Measurements from ENCODE around the gene SELENOH.

DNA sequence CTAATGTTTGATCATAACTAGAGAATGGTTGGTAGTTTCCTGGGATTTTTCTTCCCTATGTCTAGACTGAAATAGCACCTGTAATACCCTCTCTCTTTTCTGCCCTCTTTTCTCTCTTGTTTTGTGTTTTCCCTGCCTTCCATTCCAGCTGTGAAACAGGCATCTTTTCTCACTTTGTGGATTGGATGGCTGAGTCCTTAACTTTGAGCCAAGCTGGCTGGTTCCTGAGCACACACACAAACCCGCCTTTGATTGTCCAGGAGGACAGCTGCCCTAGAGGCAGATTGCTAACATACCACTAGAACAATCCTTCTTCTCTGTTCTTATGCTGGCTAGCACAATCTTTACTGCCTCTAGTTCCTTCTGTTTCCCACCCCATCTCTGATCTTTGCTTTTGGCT lies 38.0 kb downstream of the SELENOH start:
- TF ChIP-seq POLR2A (IDR thresholded peaks at IDR 0.05) (no peak), POLR2AphosphoS5 (IDR thresholded peaks at IDR 0.05; ENCODE audit: insufficient read depth in 1 of 2, low read depth in 1 of 2) (no peak)
- TF ChIP-seq, protein P1, sequence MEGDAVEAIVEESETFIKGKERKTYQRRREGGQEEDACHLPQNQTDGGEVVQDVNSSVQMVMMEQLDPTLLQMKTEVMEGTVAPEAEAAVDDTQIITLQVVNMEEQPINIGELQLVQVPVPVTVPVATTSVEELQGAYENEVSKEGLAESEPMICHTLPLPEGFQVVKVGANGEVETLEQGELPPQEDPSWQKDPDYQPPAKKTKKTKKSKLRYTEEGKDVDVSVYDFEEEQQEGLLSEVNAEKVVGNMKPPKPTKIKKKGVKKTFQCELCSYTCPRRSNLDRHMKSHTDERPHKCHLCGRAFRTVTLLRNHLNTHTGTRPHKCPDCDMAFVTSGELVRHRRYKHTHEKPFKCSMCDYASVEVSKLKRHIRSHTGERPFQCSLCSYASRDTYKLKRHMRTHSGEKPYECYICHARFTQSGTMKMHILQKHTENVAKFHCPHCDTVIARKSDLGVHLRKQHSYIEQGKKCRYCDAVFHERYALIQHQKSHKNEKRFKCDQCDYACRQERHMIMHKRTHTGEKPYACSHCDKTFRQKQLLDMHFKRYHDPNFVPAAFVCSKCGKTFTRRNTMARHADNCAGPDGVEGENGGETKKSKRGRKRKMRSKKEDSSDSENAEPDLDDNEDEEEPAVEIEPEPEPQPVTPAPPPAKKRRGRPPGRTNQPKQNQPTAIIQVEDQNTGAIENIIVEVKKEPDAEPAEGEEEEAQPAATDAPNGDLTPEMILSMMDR (IDR thresholded peaks at IDR 0.05): no peak
